ENCODE measurements around the gene ANKS1B.
"Not testable (repeated sequence)": the region's sequence is repeated elsewhere in the genome, so short reads cannot be mapped to it uniquely, and the experiment has no call there.

ANKS1B gene

GRCh38 chr12:99704458-99704857 lies 280.3 kb downstream of the ANKS1B start:
- no peak for DNase-seq (ENCODE audit: low read depth in 2 of 2)

- no peak for DNase-seq (ENCODE audit: low read depth in 2 of 2)
Observed at GRCh38 chr12:99704036-99704435, 280.7 kb downstream of the ANKS1B start.

- no peak for DNase-seq (ENCODE audit: low read depth in 2 of 2)
Observed at GRCh38 chr12:99700032-99700431, 284.7 kb downstream of the ANKS1B start.

- no peak for DNase-seq (ENCODE audit: low read depth in 2 of 2)
Observed at GRCh38 chr12:99695050-99695449, 289.7 kb downstream of the ANKS1B start.

GRCh38 chr12:99686142-99686541 lies 298.6 kb downstream of the ANKS1B start:
- DNase-seq (ENCODE audit: low read depth in 2 of 2), result no peak

- no peak for DNase-seq (ENCODE audit: low read depth in 2 of 2)
Observed at GRCh38 chr12:99680276-99680675, 304.5 kb downstream of the ANKS1B start.

GRCh38 chr12:99670635-99671034 lies 314.1 kb downstream of the ANKS1B start:
- no peak for DNase-seq (ENCODE audit: low read depth in 2 of 2)

GRCh38 chr12:99658671-99659349 lies 325.9 kb downstream of the ANKS1B start:
- DNase-seq (ENCODE audit: low read depth in 2 of 2), result no peak

GRCh38 chr12:99649551-99649950 lies 335.2 kb downstream of the ANKS1B start:
- DNase-seq (ENCODE audit: low read depth in 2 of 2), result no peak

GRCh38 chr12:99648183-99648582 lies 336.6 kb downstream of the ANKS1B start:
- DNase-seq (ENCODE audit: low read depth in 2 of 2), result no peak

GRCh38 chr12:99647453-99647852 lies 337.3 kb downstream of the ANKS1B start, which contains the start of gene GARIN6:
GARIN6 (plus strand) TSS chr12:99647753; CDS start chr12:99648175, 422 bp downstream.
- no peak for DNase-seq (ENCODE audit: low read depth in 2 of 2)

GRCh38 chr12:99644629-99645028 lies 340.1 kb downstream of the ANKS1B start:
- DNase-seq (ENCODE audit: low read depth in 2 of 2), result no peak

GRCh38 chr12:99627459-99627858 lies 357.3 kb downstream of the ANKS1B start:
- DNase-seq (ENCODE audit: low read depth in 2 of 2), result no peak

- not testable (repeated sequence) for DNase-seq (ENCODE audit: low read depth in 2 of 2)
Observed at GRCh38 chr12:99624591-99624990, 360.1 kb downstream of the ANKS1B start.

GRCh38 chr12:99620159-99620479 lies 364.6 kb downstream of the ANKS1B start:
- DNase-seq (ENCODE audit: low read depth in 2 of 2), result no peak

- no peak for DNase-seq (ENCODE audit: low read depth in 2 of 2)
Observed at GRCh38 chr12:99619389-99620158, 365.2 kb downstream of the ANKS1B start.

- no peak for DNase-seq (ENCODE audit: low read depth in 2 of 2)
Observed at GRCh38 chr12:99618657-99619056, 366.1 kb downstream of the ANKS1B start.

- DNase-seq (ENCODE audit: low read depth in 2 of 2), result no peak
Observed at GRCh38 chr12:99611599-99611998, 373.1 kb downstream of the ANKS1B start.

GRCh38 chr12:99611117-99611516 lies 373.6 kb downstream of the ANKS1B start:
- no peak for DNase-seq (ENCODE audit: low read depth in 2 of 2)

GRCh38 chr12:99609455-99610181 lies 375.1 kb downstream of the ANKS1B start:
- no peak for DNase-seq (ENCODE audit: low read depth in 2 of 2)

GRCh38 chr12:99600388-99600787 lies 384.3 kb downstream of the ANKS1B start:
- no peak for DNase-seq (ENCODE audit: low read depth in 2 of 2)

- DNase-seq (ENCODE audit: low read depth in 2 of 2), result no peak
Observed at GRCh38 chr12:99598785-99599184, 386.0 kb downstream of the ANKS1B start.

GRCh38 chr12:99596762-99597161 lies 388.0 kb downstream of the ANKS1B start:
- DNase-seq (ENCODE audit: low read depth in 2 of 2), result no peak

Measured in activated CD4-positive, alpha-beta T cell treated with anti-CD3 and anti-CD28 coated beads for 24 hours (primary cell).